IMR-90 (cell line): ENCODE results near the gene ODF2. TPM values are rescaled to one million over a fixed set of nuclear protein-coding genes. Genes with fewer than 3 reads are reported as not detected.

ENCODE experiments used
- ATAC-seq: fragments of 200-7000 bp; cut with Tn5 transposase; 2 replicates; pipeline ENCODE4 v1.9.1; 2020; ENCODE audit warnings: low read depth, mild to moderate bottlenecking, moderate library complexity
- BruUV-seq: library from RNA; stranded (reverse); fragments of 400-500 nt; replicated peaks from 2 replicates; lab custom pipeline; 2021; lab: Mats Ljungman, UMichigan
- CTCF ChIA-PET: fragments of 300-600 bp; formaldehyde crosslinking; extraction: SDS; loops from one replicate; lab custom pipeline; 2021; ENCODE audit warnings: antibody characterized with exemption; lab: Yijun Ruan, JAX
- POLR2A ChIA-PET: fragments of 300-600 bp; sonication (Branson Sonifier 250); formaldehyde crosslinking; loops from one replicate; lab custom pipeline; 2022; ENCODE audit warnings: antibody characterized with exemption; ENCODE audit not compliant: unreplicated experiment; lab: Charles Lee
- DNase-seq: peaks from one replicate; pipeline ENCODE4 v3.0.0; 2013
- H2AFZ ChIP-seq: replicated peaks from 2 replicates; pipeline ENCODE3; 2013; ENCODE audit warnings: low read length, mild to moderate bottlenecking; ENCODE audit not compliant: poor library complexity
- H2AK5ac ChIP-seq: 2 replicates; pipeline ENCODE4 v1.6.1; 2013; ENCODE audit warnings: low read depth, low read length, inconsistent platforms
- H2AK9ac ChIP-seq: replicated peaks from 2 replicates; pipeline ENCODE3; 2013; ENCODE audit warnings: mild to moderate bottlenecking, low read depth, low read length, moderate library complexity; ENCODE audit not compliant: poor library complexity
- H2BK120ac ChIP-seq: 2 replicates; pipeline ENCODE4 v1.6.1; 2013; ENCODE audit warnings: low read depth, low read length, inconsistent platforms
- H2BK15ac ChIP-seq: 3 replicates; pipeline ENCODE4 v1.6.1; 2013; ENCODE audit warnings: low read depth, low read length, inconsistent platforms
- H2BK20ac ChIP-seq: 2 replicates; pipeline ENCODE4 v1.6.1; 2013; ENCODE audit warnings: low read depth, mild to moderate bottlenecking, inconsistent platforms, low read length, moderate library complexity
- H2BK5ac ChIP-seq: 2 replicates; pipeline ENCODE4 v1.6.1; 2013; ENCODE audit warnings: mild to moderate bottlenecking, low read depth, low read length, inconsistent platforms; ENCODE audit not compliant: poor library complexity, severe bottlenecking
- H3K14ac ChIP-seq: replicated peaks from 2 replicates; pipeline ENCODE4 v1.6.1; 2013; ENCODE audit warnings: low read depth, low read length, inconsistent platforms
- H3K18ac ChIP-seq: 2 replicates; pipeline ENCODE4 v1.6.1; 2013; ENCODE audit warnings: low read depth, low read length, control low read depth
- H3K23ac ChIP-seq: 2 replicates; pipeline ENCODE4 v1.6.1; 2013; ENCODE audit warnings: low read depth, low read length, inconsistent platforms
- H3K27ac ChIP-seq: 2 replicates; pipeline ENCODE4 v1.5.1; 2013; ENCODE audit warnings: mild to moderate bottlenecking, control low read depth, low read length; ENCODE audit not compliant: insufficient read depth
- H3K27me3 ChIP-seq: 2 replicates; pipeline ENCODE4 v1.6.1; 2013; ENCODE audit warnings: low read length; ENCODE audit not compliant: control insufficient read depth, insufficient read depth
- H3K36me3 ChIP-seq: 2 replicates; pipeline ENCODE4 v1.6.1; 2013; ENCODE audit warnings: low read length, mixed read lengths; ENCODE audit not compliant: control insufficient read depth, insufficient read depth
- H3K4ac ChIP-seq: 2 replicates; pipeline ENCODE4 v1.6.1; 2013; ENCODE audit warnings: low read depth, low read length, inconsistent platforms
- H3K4me1 ChIP-seq: 2 replicates; pipeline ENCODE4 v1.6.1; 2013; ENCODE audit warnings: low read length, mixed read lengths; ENCODE audit not compliant: control insufficient read depth, insufficient read depth
- H3K4me2 ChIP-seq: 2 replicates; pipeline ENCODE4 v1.6.1; 2013; ENCODE audit warnings: low read depth, mild to moderate bottlenecking, control low read depth, low read length, moderate library complexity
- H3K4me3 ChIP-seq: 2 replicates; pipeline ENCODE4 v1.5.1; 2013; ENCODE audit warnings: low read depth, mild to moderate bottlenecking, control low read depth, low read length, moderate library complexity; ENCODE audit not compliant: insufficient read depth
- H3K56ac ChIP-seq: 2 replicates; pipeline ENCODE4 v1.6.1; 2013; ENCODE audit warnings: low read length, inconsistent platforms; ENCODE audit not compliant: insufficient read depth; ENCODE audit errors: extremely low read depth
- H3K79me1 ChIP-seq, 2 experiments: 2 replicates each; pipeline ENCODE4 v1.6.1; 2013; ENCODE audit warnings: low read length in 2 of 2, inconsistent platforms in 1 of 2, low read depth in 1 of 2
- H3K9ac ChIP-seq: 2 replicates; pipeline ENCODE4 v1.6.1; 2013; ENCODE audit warnings: low read depth, low read length, control low read depth
- H3K9me1 ChIP-seq: 2 replicates; pipeline ENCODE4 v1.6.1; 2013; ENCODE audit warnings: low read length, inconsistent platforms; ENCODE audit not compliant: insufficient read depth
- H3K9me3 ChIP-seq: 2 replicates; pipeline ENCODE4 v1.6.1; 2013; ENCODE audit warnings: low read length; ENCODE audit not compliant: control insufficient read depth, insufficient read depth
- H4K20me1 ChIP-seq: 2 replicates; pipeline ENCODE4 v1.6.1; 2013; ENCODE audit warnings: low read length, inconsistent platforms; ENCODE audit not compliant: insufficient read depth
- H4K5ac ChIP-seq: 2 replicates; pipeline ENCODE4 v1.6.1; 2013; ENCODE audit warnings: mild to moderate bottlenecking, low read depth, low read length, control low read depth
- H4K8ac ChIP-seq, 2 experiments: 2 replicates each; pipeline ENCODE4 v1.6.1; 2013; ENCODE audit warnings: low read depth in 2 of 2, low read length in 2 of 2, control low read depth in 1 of 2, inconsistent platforms in 1 of 2
- H4K91ac ChIP-seq: 2 replicates; pipeline ENCODE4 v1.6.1; 2013; ENCODE audit warnings: low read depth, low read length, inconsistent platforms; ENCODE audit not compliant: insufficient read depth
- ELK1 ChIP-seq: fragments of 150-350 bp; IDR thresholded peaks from 2 replicates; pipeline ENCODE4 v1.6.1; 2016; ENCODE audit warnings: low read depth, mild to moderate bottlenecking, low read length, moderate library complexity, borderline replicate concordance
- NFE2L2 ChIP-seq: fragments of 150-350 bp; IDR thresholded peaks from 2 replicates; pipeline ENCODE4 v1.6.1; 2016; ENCODE audit warnings: low read depth, mild to moderate bottlenecking, low read length
- WGBS, 2 experiments: methylation state at CpG; one replicate each; pipeline versions ENCODE4 v1.1.5 to v1.1.7; 2013; ENCODE audit warnings: missing lambda C conversion rate in 2 of 2; ENCODE audit not compliant: insufficient read length in 1 of 2; ENCODE audit errors: extremely low coverage in 2 of 2; 5-methylcytosine and 5-hydroxymethylcytosine counted together
- dilution Hi-C: fragments of 300-500 bp; cut with HindIII; formaldehyde crosslinking; loops from one replicate; pipeline ENCODE4 v1.14.3; 2018; ENCODE audit warnings: low sequenced_read_pairs; ENCODE audit not compliant: unreplicated experiment
- in situ Hi-C: fragments of 300-500 bp; cut with MboI; formaldehyde crosslinking; loops from 3 replicates; pipeline ENCODE4 v1.14.3; 2019; ENCODE audit warnings: low sequenced_read_pairs, inconsistent platforms, mixed read lengths
- intact Hi-C: fragments of 100-400 bp; cut with micrococcal nuclease; formaldehyde crosslinking; loops from 2 replicates; pipeline ENCODE4 v1.10.0; 2022
- polyA plus RNA-seq, 3 experiments: library from polyadenylated mRNA; depleted of rRNA; stranded (reverse); fragments of >200 nt; gene quantifications; 2 replicates each; pipeline ENCODE4 v1.2.3, GENCODE V29; 2012; ENCODE audit warnings: low replicate concordance in 1 of 3
- total RNA-seq: library from RNA; depleted of rRNA; stranded (reverse); fragments of >200 nt; gene quantifications from 2 replicates; pipeline ENCODE4 v1.2.3, GENCODE V29; 2012

ODF2 gene
- total and polyA plus RNA-seq, 2 of the 4 experiments (the other 2 are of a cell fraction), result 40.2 to 46.4 TPM

- Histone ChIP-seq H2AFZ (no peak overlapping the region), H2BK120ac (no peak overlapping the region), H2BK15ac (no peak overlapping the region), H3K56ac (no peak overlapping the region), H3K9ac (no peak overlapping the region), H3K27ac (no peak overlapping the region), H2AK9ac (no peak overlapping the region), H3K27me3 (peaks cover 5% of the 10 kb centered on the region), H2AK5ac (no peak overlapping the region), H3K4me3 (no peak overlapping the region), H3K18ac (no peak overlapping the region), H3K4me1 (no peaks in the 10 kb centered on the region), H3K4me2 (no peak overlapping the region), H3K4ac (no peak overlapping the region), H3K14ac (no peak overlapping the region), H3K36me3 (no peaks in the 10 kb centered on the region), H4K20me1 (no peaks in the 10 kb centered on the region), H3K23ac (no peak overlapping the region), H2BK5ac (no peak overlapping the region), H4K91ac (no peak overlapping the region), H3K9me3 (no peaks in the 10 kb centered on the region), H2BK20ac (no peak overlapping the region), H4K8ac (no peak overlapping the region), H4K5ac (no peak overlapping the region), H3K9me1 (no peaks in the 10 kb centered on the region), H3K79me1 (no peaks in the 10 kb centered on the region)
- in situ Hi-C loops (no loop called here), intact Hi-C loops (no loop called here), dilution Hi-C loops (no loop called here)
- no peak for DNase-seq
- TF ChIP-seq NFE2L2, result no peak
- no peak for TF ChIP-seq ELK1
- no peak for ATAC-seq
- ChIA-PET CTCF (interaction anchor here (0.6 to 2.3 kb wide), 2 partner anchors 10 to 27 kb away, joined by 3 to 10 read pairs; no protein-coding TSS in a partner anchor), POLR2A (no interaction called here)
- no TSS peak for BruUV-seq
- no CpG with 5 or more reads among the region's 2 CpGs for WGBS, 2 experiments
Measured at GRCh38 chr9:128448746-128449145, 7.1 kb upstream of the ODF2 start.
